ENCODE data around the gene ADCY3.

The ADCY3 gene

DNA sequence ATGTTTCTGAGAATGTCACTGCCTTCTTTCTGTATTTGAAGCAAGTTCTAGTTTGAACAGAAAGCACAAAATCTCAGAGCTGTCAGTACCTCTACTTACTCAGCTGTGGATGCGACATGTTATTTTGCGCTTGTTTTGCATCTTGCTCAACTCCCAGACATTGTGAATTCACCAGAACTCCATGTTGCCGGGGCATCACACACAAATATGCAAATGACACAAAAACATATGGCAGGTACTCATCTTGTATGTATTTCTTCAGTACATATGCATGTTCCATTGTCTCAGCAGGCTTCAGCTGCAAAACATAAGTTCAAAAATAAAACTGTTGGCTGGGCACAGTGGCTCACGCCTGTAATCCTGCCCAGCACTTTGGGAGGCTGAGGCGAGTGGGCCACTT, 30.8 kb downstream of the ADCY3 start:
- Histone ChIP-seq H3K4me1 (ENCODE audit: insufficient read depth, low read length, poor library complexity, severe bottlenecking) (peaks cover 15% of the 10 kb centered on the region), H3K9ac (ENCODE audit: low read depth, low read length, poor library complexity, severe bottlenecking) (no peak overlapping the region), H3K4me2 (ENCODE audit: low read depth, low read length, poor library complexity, severe bottlenecking) (no peak overlapping the region), H4K20me1 (ENCODE audit: insufficient read depth, low read length, poor library complexity, severe bottlenecking) (no peaks in the 10 kb centered on the region), H3K9me3 (ENCODE audit: insufficient read depth, low read depth, low read length) (peaks cover 3% of the 10 kb centered on the region; the same call in 1 of the 2 replicates), H2AFZ (ENCODE audit: low read length) (no peak overlapping the region), H3K36me3 (ENCODE audit: insufficient read depth, low read length) (peaks cover 11% of the 10 kb centered on the region; the same call in 1 of the 2 replicates), H3F3A (ENCODE audit: low read depth) (no peaks in the 10 kb centered on the region), H3K9me2 (replicated peaks; ENCODE audit: low read depth, low read length) (no peaks in the 10 kb centered on the region), H3K79me2 (ENCODE audit: insufficient read depth, low read length) (peaks cover 16% of the 10 kb centered on the region), H3K4me3 (ENCODE audit: low read length, poor library complexity, severe bottlenecking) (no peak overlapping the region), H3K27me3 (ENCODE audit: insufficient read depth, low read length, poor library complexity, severe bottlenecking) (no peaks in the 10 kb centered on the region)
- TF ChIP-seq, protein P1, sequence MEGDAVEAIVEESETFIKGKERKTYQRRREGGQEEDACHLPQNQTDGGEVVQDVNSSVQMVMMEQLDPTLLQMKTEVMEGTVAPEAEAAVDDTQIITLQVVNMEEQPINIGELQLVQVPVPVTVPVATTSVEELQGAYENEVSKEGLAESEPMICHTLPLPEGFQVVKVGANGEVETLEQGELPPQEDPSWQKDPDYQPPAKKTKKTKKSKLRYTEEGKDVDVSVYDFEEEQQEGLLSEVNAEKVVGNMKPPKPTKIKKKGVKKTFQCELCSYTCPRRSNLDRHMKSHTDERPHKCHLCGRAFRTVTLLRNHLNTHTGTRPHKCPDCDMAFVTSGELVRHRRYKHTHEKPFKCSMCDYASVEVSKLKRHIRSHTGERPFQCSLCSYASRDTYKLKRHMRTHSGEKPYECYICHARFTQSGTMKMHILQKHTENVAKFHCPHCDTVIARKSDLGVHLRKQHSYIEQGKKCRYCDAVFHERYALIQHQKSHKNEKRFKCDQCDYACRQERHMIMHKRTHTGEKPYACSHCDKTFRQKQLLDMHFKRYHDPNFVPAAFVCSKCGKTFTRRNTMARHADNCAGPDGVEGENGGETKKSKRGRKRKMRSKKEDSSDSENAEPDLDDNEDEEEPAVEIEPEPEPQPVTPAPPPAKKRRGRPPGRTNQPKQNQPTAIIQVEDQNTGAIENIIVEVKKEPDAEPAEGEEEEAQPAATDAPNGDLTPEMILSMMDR (conservative IDR thresholded peaks at IDR 0.05; ENCODE audit: low read length): no peak
- no peak for TF ChIP-seq EZH2phosphoT487 (IDR thresholded peaks at IDR 0.05; ENCODE audit: borderline replicate concordance)

DNA sequence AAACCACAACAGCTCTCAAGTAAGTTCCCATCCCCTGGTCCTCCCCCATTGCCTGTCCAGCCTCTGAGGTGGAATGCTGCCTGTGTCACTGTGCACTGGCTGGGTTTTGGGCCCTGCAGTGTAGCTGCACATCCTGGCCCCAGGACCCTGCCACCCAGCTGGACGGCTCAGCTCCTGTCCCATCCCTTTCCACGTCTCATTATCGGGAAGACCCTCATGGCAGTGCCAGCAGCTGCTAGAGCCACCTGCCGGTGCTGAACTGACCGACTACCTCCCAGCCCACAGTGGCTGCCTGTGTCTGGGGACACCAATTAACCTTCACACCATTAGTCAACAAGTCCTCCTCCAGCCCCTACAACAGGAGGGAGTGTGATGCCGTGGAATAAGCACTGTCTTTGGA, 31.9 kb downstream of the ADCY3 start:
- no peaks in the 10 kb centered on the region for H3K9me2 ChIP-seq (replicated peaks; ENCODE audit: low read depth, low read length)
- H3K9ac ChIP-seq (ENCODE audit: low read depth, low read length, poor library complexity, severe bottlenecking): no peak overlapping the region
- H3K27me3 ChIP-seq (ENCODE audit: insufficient read depth, low read length, poor library complexity, severe bottlenecking): no peaks in the 10 kb centered on the region
- H3K79me2 ChIP-seq (ENCODE audit: insufficient read depth, low read length): peaks cover 16% of the 10 kb centered on the region
- H3K4me2 ChIP-seq (ENCODE audit: low read depth, low read length, poor library complexity, severe bottlenecking): no peak overlapping the region
- no peaks in the 10 kb centered on the region for H3F3A ChIP-seq (ENCODE audit: low read depth)
- H3K9me3 ChIP-seq (ENCODE audit: insufficient read depth, low read depth, low read length): no peaks in the 10 kb centered on the region
- peaks cover 11% of the 10 kb centered on the region; the same call in 1 of the 2 replicates for H3K36me3 ChIP-seq (ENCODE audit: insufficient read depth, low read length)
- H4K20me1 ChIP-seq (ENCODE audit: insufficient read depth, low read length, poor library complexity, severe bottlenecking): no peaks in the 10 kb centered on the region
- peaks cover 15% of the 10 kb centered on the region for H3K4me1 ChIP-seq (ENCODE audit: insufficient read depth, low read length, poor library complexity, severe bottlenecking)
- H3K4me3 ChIP-seq (ENCODE audit: low read length, poor library complexity, severe bottlenecking): no peak overlapping the region
- no peak overlapping the region for H2AFZ ChIP-seq (ENCODE audit: low read length)
- TF ChIP-seq, protein P1 (conservative IDR thresholded peaks at IDR 0.05; ENCODE audit: low read length): no peak
- no peak for TF ChIP-seq EZH2phosphoT487 (IDR thresholded peaks at IDR 0.05; ENCODE audit: borderline replicate concordance)

DNA sequence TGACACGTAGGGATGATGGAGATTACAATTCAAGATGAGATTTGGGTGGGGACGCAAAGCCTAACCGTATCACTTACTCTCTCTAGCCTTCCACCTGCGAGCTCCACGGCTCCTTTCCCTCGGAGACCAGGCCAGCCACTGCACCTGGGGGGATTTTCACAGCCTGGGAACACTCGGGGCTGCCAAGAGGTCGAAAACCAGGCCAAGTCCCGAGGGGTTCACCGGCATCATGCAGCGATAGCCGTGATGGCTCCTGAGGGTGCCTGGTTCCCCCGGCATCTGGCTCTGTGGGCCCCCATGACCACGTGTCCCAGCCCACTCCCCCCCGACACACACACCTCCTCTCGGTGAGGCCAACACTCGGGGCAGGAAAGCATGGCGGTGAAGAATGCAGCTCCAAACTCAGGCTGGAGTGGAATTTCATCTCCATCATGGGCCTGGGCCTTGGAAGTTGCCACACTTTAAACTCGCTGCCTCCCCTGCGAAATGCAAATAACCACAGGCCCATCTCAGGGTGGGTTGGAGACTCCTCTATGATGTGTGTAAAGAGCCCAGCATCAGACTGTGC, 32.6 kb downstream of the ADCY3 start:
- Histone ChIP-seq H3K27me3 (ENCODE audit: insufficient read depth, low read length, poor library complexity, severe bottlenecking) (no peaks in the 10 kb centered on the region), H3K4me3 (ENCODE audit: low read length, poor library complexity, severe bottlenecking) (no peak overlapping the region), H3K9ac (ENCODE audit: low read depth, low read length, poor library complexity, severe bottlenecking) (no peak overlapping the region), H2AFZ (ENCODE audit: low read length) (no peak overlapping the region), H3K9me2 (replicated peaks; ENCODE audit: low read depth, low read length) (no peaks in the 10 kb centered on the region), H4K20me1 (ENCODE audit: insufficient read depth, low read length, poor library complexity, severe bottlenecking) (no peaks in the 10 kb centered on the region), H3K36me3 (ENCODE audit: insufficient read depth, low read length) (peaks cover 11% of the 10 kb centered on the region; the same call in 1 of the 2 replicates), H3K4me2 (ENCODE audit: low read depth, low read length, poor library complexity, severe bottlenecking) (peak overlapping the region; percentile 19), H3K9me3 (ENCODE audit: insufficient read depth, low read depth, low read length) (no peaks in the 10 kb centered on the region), H3F3A (ENCODE audit: low read depth) (no peaks in the 10 kb centered on the region), H3K4me1 (ENCODE audit: insufficient read depth, low read length, poor library complexity, severe bottlenecking) (peaks cover 17% of the 10 kb centered on the region), H3K79me2 (ENCODE audit: insufficient read depth, low read length) (peaks cover 16% of the 10 kb centered on the region)
- TF ChIP-seq, protein P1 (conservative IDR thresholded peaks at IDR 0.05; ENCODE audit: low read length): no peak
- no peak for TF ChIP-seq EZH2phosphoT487 (IDR thresholded peaks at IDR 0.05; ENCODE audit: borderline replicate concordance)

Measured in Loucy (cell line).